Measurements from ENCODE around the gene TTC21B. TPM values are rescaled to one million over a fixed set of nuclear protein-coding genes. Genes with fewer than 3 reads are reported as not detected.

TTC21B gene
- total RNA-seq, 4 donors from 2014 or later, result 19.9 to 37.0 (median 22.9) TPM

GRCh38 chr2:165895974-165896373 is 57.6 kb downstream of the TTC21B start:
- TF ChIP-seq CTCF (IDR thresholded peaks at IDR 0.05) (no peak), EP300 (IDR thresholded peaks at IDR 0.05) (no peak), POLR2A (IDR thresholded peaks at IDR 0.05; ENCODE audit: low read depth) (no peak), POLR2AphosphoS5 (IDR thresholded peaks at IDR 0.05) (no peak)
- Histone ChIP-seq H3K4me3 (no peak overlapping the region), H3K36me3 (peaks cover 43 to 81% (median 58%) of the 10 kb centered on the region in 4 donors), H3K4me1 (no peaks in the 10 kb centered on the region), H3K27me3 (no peaks in the 10 kb centered on the region), H3K27ac (replicated peaks in 1 of 4) (no peak overlapping the region), H3K9me3 (no peaks in the 10 kb centered on the region)
- WGBS, result 95% methylated on average over 1 of the region's 1 CpG
- no peak for DNase-seq (ENCODE audit: extremely low spot score)
- intact Hi-C loops (cut with DNase I), result no loop called here

- peaks cover 31 to 80% (median 39%) of the 10 kb centered on the region in 4 donors for H3K36me3 ChIP-seq
- 94% methylated on average over 4 of the region's 4 CpGs for WGBS
Observed at GRCh38 chr2:165893556-165893955, 60.0 kb downstream of the TTC21B start.

GRCh38 chr2:165892526-165892925 is 61.0 kb downstream of the TTC21B start:
- 93% methylated on average over 6 of the region's 6 CpGs for WGBS
- H3K36me3 ChIP-seq, result peaks cover 23 to 73% (median 33%) of the 10 kb centered on the region in 4 donors
- intact Hi-C loops (cut with DNase I), result no loop called here
- no peaks in the 10 kb centered on the region for H3K27me3 ChIP-seq
- TF ChIP-seq POLR2A (IDR thresholded peaks at IDR 0.05; ENCODE audit: low read depth) (no peak), EP300 (IDR thresholded peaks at IDR 0.05) (no peak), POLR2AphosphoS5 (IDR thresholded peaks at IDR 0.05) (no peak), CTCF (IDR thresholded peaks at IDR 0.05) (no peak)
- no peaks in the 10 kb centered on the region for H3K4me1 ChIP-seq
- DNase-seq (ENCODE audit: extremely low spot score), result no peak
- H3K9me3 ChIP-seq, result no peaks in the 10 kb centered on the region
- H3K4me3 ChIP-seq, result no peak overlapping the region
- H3K27ac ChIP-seq (replicated peaks in 1 of 4), result no peak overlapping the region

More at GRCh38 chr2:165893556-165893955, 60.0 kb downstream of the TTC21B start:
- Histone ChIP-seq H3K4me1 (no peaks in the 10 kb centered on the region), H3K27me3 (no peaks in the 10 kb centered on the region), H3K4me3 (no peak overlapping the region), H3K9me3 (no peaks in the 10 kb centered on the region), H3K27ac (replicated peaks in 1 of 4) (no peak overlapping the region)
- TF ChIP-seq EP300 (IDR thresholded peaks at IDR 0.05), result no peak
- TF ChIP-seq CTCF (IDR thresholded peaks at IDR 0.05), result no peak
- TF ChIP-seq POLR2A (IDR thresholded peaks at IDR 0.05; ENCODE audit: low read depth), result no peak
- no peak for TF ChIP-seq POLR2AphosphoS5 (IDR thresholded peaks at IDR 0.05)
- intact Hi-C loops (cut with DNase I), result no loop called here
- DNase-seq (ENCODE audit: extremely low spot score), result no peak

- H3K4me3 ChIP-seq, result no peak overlapping the region
- TF ChIP-seq CTCF (IDR thresholded peaks at IDR 0.05) (no peak), POLR2AphosphoS5 (IDR thresholded peaks at IDR 0.05) (no peak)
- no peaks in the 10 kb centered on the region for H3K27me3 ChIP-seq
- H3K9me3 ChIP-seq, result no peaks in the 10 kb centered on the region
- WGBS, result 66% methylated on average over 2 of the region's 2 CpGs
- H3K27ac ChIP-seq (replicated peaks in 1 of 4), result no peak overlapping the region
- H3K4me1 ChIP-seq, result no peaks in the 10 kb centered on the region
- DNase-seq (ENCODE audit: extremely low spot score), result no peak
- peaks cover 19 to 73% (median 31%) of the 10 kb centered on the region in 4 donors for H3K36me3 ChIP-seq
- intact Hi-C loops (cut with DNase I), result no loop called here
Observed at GRCh38 chr2:165891943-165892342, 61.6 kb downstream of the TTC21B start.

- H3K27me3 ChIP-seq, result no peaks in the 10 kb centered on the region
- WGBS, result 100% methylated on average over 1 of the region's 1 CpG
- intact Hi-C loops (cut with DNase I), result no loop called here
- H3K36me3 ChIP-seq, result peaks cover 13 to 70% (median 30%) of the 10 kb centered on the region in 4 donors
- no peaks in the 10 kb centered on the region for H3K4me1 ChIP-seq
- no peak overlapping the region for H3K27ac ChIP-seq (replicated peaks in 1 of 4)
- no peak overlapping the region for H3K4me3 ChIP-seq
- TF ChIP-seq POLR2A (IDR thresholded peaks at IDR 0.05; ENCODE audit: low read depth) (no peak), EP300 (IDR thresholded peaks at IDR 0.05) (no peak), POLR2AphosphoS5 (IDR thresholded peaks at IDR 0.05) (no peak), CTCF (IDR thresholded peaks at IDR 0.05) (no peak)
- no peak for DNase-seq (ENCODE audit: extremely low spot score)
- no peaks in the 10 kb centered on the region for H3K9me3 ChIP-seq
Observed at GRCh38 chr2:165891345-165891744, 62.2 kb downstream of the TTC21B start.
